ENCODE measurements around the gene PACS2. TPM values are rescaled to one million over a fixed set of nuclear protein-coding genes. Genes with fewer than 3 reads are reported as not detected.

Gene PACS2
- total RNA-seq, 2 donors from 2014 or later: 48.5 to 124 TPM

- Histone ChIP-seq H3K36me3 (no peaks in the 10 kb centered on the region), H3K4me1 (replicated peaks) (peaks cover 2% of the 10 kb centered on the region), H3K4me3 (peak overlapping the region in 1 of 2 donors; percentile 35), H3K27ac (no peak overlapping the region), H3K27me3 (replicated peaks; ENCODE audit: insufficient read depth) (no peaks in the 10 kb centered on the region), H3K9me3 (no peaks in the 10 kb centered on the region)
- TF ChIP-seq CTCF (IDR thresholded peaks at IDR 0.05): no peak
- no peak for TF ChIP-seq POLR2AphosphoS5 (IDR thresholded peaks at IDR 0.05)
- no peak for TF ChIP-seq POLR2A (IDR thresholded peaks at IDR 0.05)
- WGBS: 32% methylated on average over 5 of the region's 5 CpGs
- DNase-seq (ENCODE audit: low spot score): no peak
- intact Hi-C loops (cut with DNase I): no loop called here
These were observed 96.1 kb downstream of the PACS2 start for GRCh38 chr14:105410642-105411016.

GRCh38 chr14:105411017-105411941 lies 96.7 kb downstream of the PACS2 start:
- no peak for DNase-seq (ENCODE audit: low spot score)
- TF ChIP-seq CTCF (IDR thresholded peaks at IDR 0.05) (no peak), POLR2A (IDR thresholded peaks at IDR 0.05) (no peak), POLR2AphosphoS5 (IDR thresholded peaks at IDR 0.05) (no peak)
- WGBS: 10% methylated on average over 80 of the region's 86 CpGs
- no peaks in the 10 kb centered on the region for H3K36me3 ChIP-seq
- no peaks in the 10 kb centered on the region for H3K27me3 ChIP-seq (replicated peaks; ENCODE audit: insufficient read depth)
- intact Hi-C loops (cut with DNase I): no loop called here
- H3K4me1 ChIP-seq (replicated peaks): peaks cover 2% of the 10 kb centered on the region
- no peak overlapping the region for H3K27ac ChIP-seq
- peak overlapping the region; percentile 13 to 35 for H3K4me3 ChIP-seq
- no peaks in the 10 kb centered on the region for H3K9me3 ChIP-seq

GRCh38 chr14:105411985-105412770 lies 97.6 kb downstream of the PACS2 start:
- Histone ChIP-seq H3K9me3 (no peaks in the 10 kb centered on the region), H3K4me3 (no peak overlapping the region), H3K27me3 (replicated peaks; ENCODE audit: insufficient read depth) (no peaks in the 10 kb centered on the region), H3K36me3 (no peaks in the 10 kb centered on the region), H3K4me1 (replicated peaks) (peaks cover 2% of the 10 kb centered on the region), H3K27ac (no peak overlapping the region)
- no peak for DNase-seq (ENCODE audit: low spot score)
- intact Hi-C loops (cut with DNase I): no loop called here
- 70% methylated on average over 17 of the region's 17 CpGs for WGBS
- no peak for TF ChIP-seq POLR2AphosphoS5 (IDR thresholded peaks at IDR 0.05)
- TF ChIP-seq CTCF (IDR thresholded peaks at IDR 0.05): no peak
- TF ChIP-seq POLR2A (IDR thresholded peaks at IDR 0.05): no peak

- Histone ChIP-seq H3K4me3 (no peak overlapping the region), H3K36me3 (no peaks in the 10 kb centered on the region), H3K27me3 (replicated peaks; ENCODE audit: insufficient read depth) (no peaks in the 10 kb centered on the region), H3K4me1 (replicated peaks) (peaks cover 2% of the 10 kb centered on the region), H3K9me3 (no peaks in the 10 kb centered on the region), H3K27ac (no peak overlapping the region)
- DNase-seq (ENCODE audit: low spot score): no peak
- intact Hi-C loops (cut with DNase I): no loop called here
- TF ChIP-seq POLR2A (IDR thresholded peaks at IDR 0.05) (no peak), CTCF (IDR thresholded peaks at IDR 0.05) (no peak), POLR2AphosphoS5 (IDR thresholded peaks at IDR 0.05) (no peak)
- 73% methylated on average over 8 of the region's 8 CpGs for WGBS
These were observed 98.4 kb downstream of the PACS2 start for GRCh38 chr14:105412771-105413543.

Data from prostate gland (tissue), 2 donors.